HG03064 (cell line): Measurements from ENCODE around the gene ADD1.
"Not testable (repeated sequence)": the region's sequence is repeated elsewhere in the genome, so short reads cannot be mapped to it uniquely, and the experiment has no call there.

Experiments used
- ATAC-seq: cut with Tn5 transposase; IDR thresholded peaks from one replicate; pipeline ENCODE4 v1.9.1; 2021; ENCODE audit warnings: low read depth; ENCODE audit not compliant: unreplicated experiment

Gene ADD1

GRCh38 chr4:2942037-2942531, 98.4 kb downstream of the ADD1 start:
- no peak for ATAC-seq

- no peak for ATAC-seq
Measured at GRCh38 chr4:2942532-2943363, 99.1 kb downstream of the ADD1 start.

GRCh38 chr4:2943364-2944090, 99.9 kb downstream of the ADD1 start:
- ATAC-seq, result no peak

- no peak for ATAC-seq
Measured at GRCh38 chr4:2944091-2944482, 100.4 kb downstream of the ADD1 start.

GRCh38 chr4:2944586-2945526, 101.2 kb downstream of the ADD1 start:
- ATAC-seq, result no peak

GRCh38 chr4:2945619-2946604, 102.3 kb downstream of the ADD1 start:
- ATAC-seq, result not testable (repeated sequence)

- ATAC-seq, result no peak
Measured at GRCh38 chr4:2946812-2947600, 103.4 kb downstream of the ADD1 start.

DNA sequence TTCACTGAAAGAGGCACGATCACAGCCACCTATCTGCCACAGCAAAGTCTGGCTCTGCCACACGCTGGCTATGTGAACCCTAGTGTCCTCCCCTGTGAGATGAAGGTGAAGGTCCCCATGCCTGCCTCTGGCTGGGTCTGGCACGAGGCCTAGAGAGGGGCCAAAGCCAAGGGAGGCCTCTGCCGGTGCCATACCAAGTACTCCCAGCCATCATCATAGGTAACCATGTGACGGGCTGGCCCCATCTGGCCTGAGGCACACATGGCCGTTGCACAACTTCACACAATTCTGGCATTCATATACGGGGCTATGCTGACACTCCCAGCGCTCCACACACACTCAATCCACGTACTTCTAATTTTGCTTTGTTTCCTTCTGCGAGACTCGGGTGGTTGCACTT, 104.3 kb downstream of the ADD1 start:
- ATAC-seq, result no peak

- no peak for ATAC-seq
Measured at GRCh38 chr4:2948895-2949781, 105.5 kb downstream of the ADD1 start.

DNA sequence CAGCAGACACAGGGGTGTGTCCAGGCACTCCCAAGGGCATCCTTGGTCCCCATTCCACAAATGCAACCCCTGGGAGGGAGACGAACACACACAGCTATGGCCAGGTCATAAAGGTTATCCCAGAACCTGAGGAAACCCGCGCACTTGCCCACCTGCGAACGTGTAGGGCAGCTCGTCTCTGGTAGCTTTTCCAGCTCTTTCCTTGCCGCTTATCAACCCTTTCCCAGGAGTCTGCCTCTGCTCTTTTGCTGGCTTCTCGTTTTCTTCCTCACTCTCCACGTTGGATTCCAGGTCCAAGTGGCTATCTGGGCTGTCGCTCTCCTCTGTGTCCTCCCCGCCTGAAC, 106.1 kb downstream of the ADD1 start:
- no peak for ATAC-seq

DNA sequence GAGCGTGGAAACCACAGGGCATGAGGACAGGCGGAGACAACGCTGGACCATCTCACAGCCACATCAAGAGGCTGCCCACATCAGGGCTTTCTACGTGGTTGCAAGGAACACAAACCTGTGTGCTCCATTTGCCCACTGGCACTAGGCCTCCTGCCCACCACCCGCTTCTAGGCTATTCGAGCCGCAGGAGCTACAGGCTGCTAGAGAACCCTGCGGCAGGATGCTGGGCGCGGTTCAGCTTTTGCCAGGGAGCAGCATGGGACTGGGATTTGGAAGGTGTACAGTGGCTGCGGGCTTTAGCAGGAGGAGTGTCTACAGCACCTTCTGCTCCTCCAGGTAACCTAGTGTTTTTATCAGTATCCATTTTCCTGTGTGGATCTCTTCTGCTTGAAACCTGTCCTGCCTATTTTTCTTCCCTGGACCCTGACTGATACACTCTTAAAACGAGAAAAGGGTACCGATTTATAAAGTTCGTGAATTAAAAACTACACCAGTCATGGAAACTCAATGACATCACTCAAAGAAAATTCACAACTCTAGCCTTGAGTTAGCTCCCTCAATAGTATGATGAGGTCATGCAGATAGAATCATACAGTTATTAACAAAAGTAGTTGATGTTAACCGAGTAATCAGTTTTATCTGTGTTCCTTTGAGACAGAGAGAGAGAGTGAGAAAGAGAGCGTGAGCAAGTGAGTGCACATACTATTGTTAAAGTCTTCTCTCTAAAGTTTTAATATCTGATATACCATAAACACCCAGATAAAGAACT, 106.8 kb downstream of the ADD1 start:
- ATAC-seq, result no peak

- no peak for ATAC-seq
Measured at GRCh38 chr4:2953496-2953895, 109.9 kb downstream of the ADD1 start.

- no peak for ATAC-seq
Measured at GRCh38 chr4:2954358-2955185, 110.9 kb downstream of the ADD1 start.

- not testable (repeated sequence) for ATAC-seq
Measured at GRCh38 chr4:2955186-2956044, 111.8 kb downstream of the ADD1 start.

DNA sequence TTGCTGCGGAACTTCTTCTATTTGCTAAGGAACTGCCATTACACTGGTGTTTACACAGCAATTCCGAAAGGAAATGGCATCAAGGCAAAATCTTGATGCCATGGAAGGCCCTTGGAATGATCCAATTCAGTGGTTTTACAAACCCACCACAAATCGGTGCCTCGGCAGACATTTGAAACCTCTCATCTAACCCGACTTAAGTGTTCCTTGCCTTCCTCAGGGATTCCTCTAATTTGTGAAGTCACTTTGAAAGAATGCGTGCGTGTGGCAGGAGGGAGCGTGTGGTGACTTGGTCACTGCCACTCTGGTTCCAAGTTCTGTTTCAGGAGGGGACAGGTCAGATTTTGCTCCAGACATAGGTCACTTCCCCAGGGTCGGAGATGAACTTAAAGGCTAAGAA, 114.8 kb downstream of the ADD1 start:
- ATAC-seq, result no peak
